22Rv1 (cell line): ENCODE measurements around the gene WDR86.
A peak's percentile ranks its signal among the peaks of the same experiment; 100 is the strongest.

Experiments
- H3K27ac ChIP-seq: fragments of 450-650 bp; 2 replicates; pipeline ENCODE4 v1.5.1; 2017
- ZFX ChIP-seq: fragments of 450-650 bp; IDR thresholded peaks from 2 replicates; pipeline ENCODE4 v1.6.1; 2017; ENCODE audit warnings: antibody characterized with exemption, borderline replicate concordance
- TF ChIP-seq, protein P1 (sequence below): fragments of 450-650 bp; IDR thresholded peaks from 2 replicates; pipeline ENCODE4 v1.5.1; 2017; ENCODE audit warnings: mild to moderate bottlenecking

The WDR86 gene

DNA sequence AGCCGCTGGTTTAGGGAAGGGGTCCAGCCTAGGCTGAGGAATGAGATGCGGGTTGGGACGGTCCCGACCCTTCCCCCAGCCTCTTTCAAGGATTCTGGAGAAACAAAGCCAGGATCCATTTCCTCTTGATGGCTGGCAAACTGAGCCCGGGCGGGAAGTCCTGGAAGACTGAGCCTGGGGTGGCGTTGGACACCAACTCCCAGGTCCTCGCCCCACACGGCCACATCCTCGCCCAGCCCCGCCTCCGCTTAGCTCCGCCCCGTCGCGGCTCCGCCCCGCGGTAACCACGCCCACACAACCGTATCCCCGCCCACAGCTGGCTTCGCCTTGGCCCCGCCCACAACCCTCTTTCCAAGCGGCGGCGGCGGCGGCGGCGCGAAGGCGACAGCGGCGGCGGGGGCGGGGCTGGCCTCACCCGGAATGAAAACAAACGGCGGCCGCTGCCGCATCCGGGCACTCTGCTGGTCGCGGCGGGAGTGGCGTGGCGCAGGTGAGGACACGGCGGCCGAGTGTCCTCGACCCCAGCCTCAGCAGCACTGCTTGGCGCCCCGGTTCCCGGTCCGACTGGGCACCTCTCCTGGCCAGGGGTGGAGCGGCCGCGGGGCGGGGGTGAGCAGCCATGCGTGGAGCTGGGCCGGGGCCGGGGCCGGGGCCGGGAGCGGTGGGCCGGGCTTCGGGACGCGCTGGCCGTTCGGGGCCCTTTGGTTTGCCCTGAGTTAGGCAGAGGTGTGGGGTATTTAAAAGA is 68.3 kb downstream of the WDR86 start, which contains the start of gene NUB1:
Gene NUB1 (plus strand): TSS at position 456 of the 745 bp plus-strand sequence. CDS start 3,538 bp downstream, outside the sequence.
- H3K27ac ChIP-seq = peak within 1 kb of the TSS; percentile 58
- no peak for TF ChIP-seq ZFX
- TF ChIP-seq, protein P1, sequence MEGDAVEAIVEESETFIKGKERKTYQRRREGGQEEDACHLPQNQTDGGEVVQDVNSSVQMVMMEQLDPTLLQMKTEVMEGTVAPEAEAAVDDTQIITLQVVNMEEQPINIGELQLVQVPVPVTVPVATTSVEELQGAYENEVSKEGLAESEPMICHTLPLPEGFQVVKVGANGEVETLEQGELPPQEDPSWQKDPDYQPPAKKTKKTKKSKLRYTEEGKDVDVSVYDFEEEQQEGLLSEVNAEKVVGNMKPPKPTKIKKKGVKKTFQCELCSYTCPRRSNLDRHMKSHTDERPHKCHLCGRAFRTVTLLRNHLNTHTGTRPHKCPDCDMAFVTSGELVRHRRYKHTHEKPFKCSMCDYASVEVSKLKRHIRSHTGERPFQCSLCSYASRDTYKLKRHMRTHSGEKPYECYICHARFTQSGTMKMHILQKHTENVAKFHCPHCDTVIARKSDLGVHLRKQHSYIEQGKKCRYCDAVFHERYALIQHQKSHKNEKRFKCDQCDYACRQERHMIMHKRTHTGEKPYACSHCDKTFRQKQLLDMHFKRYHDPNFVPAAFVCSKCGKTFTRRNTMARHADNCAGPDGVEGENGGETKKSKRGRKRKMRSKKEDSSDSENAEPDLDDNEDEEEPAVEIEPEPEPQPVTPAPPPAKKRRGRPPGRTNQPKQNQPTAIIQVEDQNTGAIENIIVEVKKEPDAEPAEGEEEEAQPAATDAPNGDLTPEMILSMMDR = no peak

DNA sequence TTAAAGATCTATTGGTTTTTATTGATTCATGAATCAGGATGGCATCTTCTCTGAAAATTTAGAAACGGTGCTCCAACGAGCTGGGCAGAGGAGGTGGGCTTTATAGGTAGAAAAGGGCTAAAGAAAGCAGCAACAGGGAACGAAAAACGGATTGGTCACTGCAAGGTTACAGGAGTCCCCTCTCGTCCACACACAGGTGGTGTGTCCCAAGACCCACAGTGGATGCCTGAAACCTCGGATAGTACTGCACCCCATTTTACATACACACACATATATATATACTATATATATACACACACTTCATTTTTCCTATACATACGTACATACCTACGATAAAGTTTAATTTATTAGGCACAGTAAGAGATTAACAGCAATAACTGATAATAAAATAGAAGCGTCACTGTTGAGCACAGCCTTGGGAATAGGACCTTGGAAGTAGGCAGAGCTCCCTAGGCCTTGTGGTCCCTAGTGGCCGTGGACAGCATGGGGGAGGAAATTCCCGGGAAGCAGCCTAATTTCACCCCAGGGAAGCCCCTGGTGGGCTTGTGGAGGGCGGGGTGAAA is 69.0 kb downstream of the WDR86 start:
- TF ChIP-seq, protein P1 = no peak
- TF ChIP-seq ZFX = no peak
- peak overlapping the region; percentile 58; the same call in 1 of the 2 replicates for H3K27ac ChIP-seq

DNA sequence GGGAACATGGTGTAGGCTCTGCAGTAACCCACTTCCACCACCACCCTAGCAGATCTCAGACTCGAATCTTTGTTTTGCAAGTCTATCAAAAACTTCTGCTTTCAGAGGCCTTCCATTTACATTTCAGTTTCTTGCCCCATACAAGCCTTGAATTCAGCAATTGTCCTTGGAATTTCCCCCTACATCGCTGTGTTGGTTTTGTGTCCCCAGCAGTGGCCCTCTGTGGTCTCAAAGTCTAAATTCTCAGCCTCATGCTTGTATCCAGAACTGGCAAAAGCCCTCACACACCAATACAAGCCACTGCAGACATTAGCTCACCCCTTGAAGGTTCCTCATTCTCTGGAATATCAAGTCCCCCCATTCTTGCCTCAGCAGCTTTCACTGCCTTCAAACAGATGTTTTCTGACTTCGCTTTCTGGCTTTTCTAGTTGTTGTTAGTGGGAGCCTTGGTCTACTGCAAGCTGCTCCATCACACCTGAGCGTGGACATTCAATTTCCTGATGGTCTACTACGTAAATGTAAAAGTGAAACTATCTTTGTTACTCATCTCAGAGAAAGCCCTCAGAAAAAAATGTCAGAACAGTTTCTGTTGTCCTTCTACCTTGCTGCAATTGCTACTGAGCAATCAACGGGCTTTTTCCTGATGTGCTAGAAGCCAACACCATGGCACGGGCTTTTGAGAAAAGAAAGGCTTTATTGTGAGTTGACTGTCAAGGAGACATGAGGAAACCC is 70.0 kb downstream of the WDR86 start:
- TF ChIP-seq ZFX = no peak
- TF ChIP-seq, protein P1 = no peak
- no peak overlapping the region for H3K27ac ChIP-seq

DNA sequence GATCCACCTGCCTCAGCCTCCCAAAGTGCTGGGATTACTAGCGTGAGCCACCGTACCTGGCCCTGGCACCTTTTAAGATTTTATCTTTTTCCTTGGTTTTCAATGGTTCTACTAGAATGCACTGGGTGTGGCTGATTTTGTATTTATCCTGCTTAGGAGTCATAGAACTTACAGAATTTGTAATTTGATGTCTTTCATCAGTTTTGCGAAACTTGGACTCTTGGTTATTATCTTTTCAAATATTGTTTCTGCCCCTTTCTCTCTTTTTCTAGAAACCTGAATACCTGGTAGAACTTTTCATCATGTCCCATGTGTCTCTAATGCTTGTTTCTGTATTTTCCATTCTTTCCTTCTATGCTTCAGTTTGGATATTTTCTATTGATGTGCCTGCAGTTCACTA is 71.0 kb downstream of the WDR86 start:
- no peak for TF ChIP-seq ZFX
- TF ChIP-seq, protein P1 = no peak
- H3K27ac ChIP-seq = no peak overlapping the region

DNA sequence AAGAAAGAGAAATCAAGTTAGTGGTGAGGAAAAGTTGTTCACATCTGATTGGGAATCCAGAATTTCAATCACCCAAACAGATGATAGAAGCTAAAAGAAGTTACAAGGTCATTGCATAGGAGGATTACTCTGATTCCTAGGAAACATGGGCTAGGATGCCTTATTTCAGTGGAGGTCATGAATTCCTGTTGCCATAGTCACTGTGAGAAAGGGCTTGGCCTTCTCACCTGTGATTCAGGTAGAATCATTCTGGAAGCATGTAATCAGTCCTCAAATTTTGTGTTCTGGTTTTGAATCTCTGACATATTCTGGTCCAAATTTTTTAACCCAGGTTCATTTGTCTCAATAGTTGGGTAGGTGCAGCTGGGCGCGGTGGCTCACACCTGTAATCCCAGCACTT is 72.5 kb downstream of the WDR86 start:
- H3K27ac ChIP-seq = no peak overlapping the region
- TF ChIP-seq ZFX = no peak
- TF ChIP-seq, protein P1 = no peak

DNA sequence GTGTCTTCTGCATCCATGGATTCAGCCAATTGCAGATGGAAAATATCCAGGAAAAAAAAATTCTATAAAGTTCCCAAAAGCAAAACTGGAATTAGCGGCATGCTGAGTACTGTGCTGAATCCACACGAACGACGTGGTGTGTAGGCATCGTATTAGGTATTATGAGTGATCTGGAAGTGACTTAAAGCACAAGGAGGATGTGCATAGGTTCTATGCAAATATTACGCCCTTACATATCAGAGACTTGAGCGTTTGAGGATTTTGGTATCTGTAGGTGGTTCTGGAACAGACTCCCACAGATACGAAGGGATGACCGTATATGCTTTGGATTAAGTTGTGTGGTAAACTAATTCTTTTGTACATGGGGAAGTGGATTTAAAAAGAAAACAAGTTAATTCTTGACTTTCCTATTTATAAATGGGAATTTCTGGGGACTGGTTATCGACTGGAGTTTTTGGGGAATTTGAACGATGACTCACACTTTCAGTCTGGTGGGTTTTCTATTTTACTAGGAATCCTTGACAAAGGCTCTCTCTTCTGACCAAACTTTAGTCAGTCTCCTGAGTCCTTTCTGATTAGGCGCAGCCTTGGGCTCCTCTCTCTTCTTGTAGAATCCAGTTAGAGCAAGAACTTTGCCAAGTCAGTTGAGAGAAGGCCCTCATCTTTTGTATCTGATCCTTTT is 73.7 kb downstream of the WDR86 start:
- no peak overlapping the region for H3K27ac ChIP-seq
- TF ChIP-seq, protein P1 = no peak
- TF ChIP-seq ZFX = no peak
